ENCODE results near the gene SUN1. TPM values are rescaled to one million over a fixed set of nuclear protein-coding genes. Genes with fewer than 3 reads are reported as not detected.
A peak's percentile ranks its signal among the peaks of the same experiment; 100 is the strongest.

The SUN1 gene
- total RNA-seq, 1 experiment from 2014 or later, result 126 TPM

DNA sequence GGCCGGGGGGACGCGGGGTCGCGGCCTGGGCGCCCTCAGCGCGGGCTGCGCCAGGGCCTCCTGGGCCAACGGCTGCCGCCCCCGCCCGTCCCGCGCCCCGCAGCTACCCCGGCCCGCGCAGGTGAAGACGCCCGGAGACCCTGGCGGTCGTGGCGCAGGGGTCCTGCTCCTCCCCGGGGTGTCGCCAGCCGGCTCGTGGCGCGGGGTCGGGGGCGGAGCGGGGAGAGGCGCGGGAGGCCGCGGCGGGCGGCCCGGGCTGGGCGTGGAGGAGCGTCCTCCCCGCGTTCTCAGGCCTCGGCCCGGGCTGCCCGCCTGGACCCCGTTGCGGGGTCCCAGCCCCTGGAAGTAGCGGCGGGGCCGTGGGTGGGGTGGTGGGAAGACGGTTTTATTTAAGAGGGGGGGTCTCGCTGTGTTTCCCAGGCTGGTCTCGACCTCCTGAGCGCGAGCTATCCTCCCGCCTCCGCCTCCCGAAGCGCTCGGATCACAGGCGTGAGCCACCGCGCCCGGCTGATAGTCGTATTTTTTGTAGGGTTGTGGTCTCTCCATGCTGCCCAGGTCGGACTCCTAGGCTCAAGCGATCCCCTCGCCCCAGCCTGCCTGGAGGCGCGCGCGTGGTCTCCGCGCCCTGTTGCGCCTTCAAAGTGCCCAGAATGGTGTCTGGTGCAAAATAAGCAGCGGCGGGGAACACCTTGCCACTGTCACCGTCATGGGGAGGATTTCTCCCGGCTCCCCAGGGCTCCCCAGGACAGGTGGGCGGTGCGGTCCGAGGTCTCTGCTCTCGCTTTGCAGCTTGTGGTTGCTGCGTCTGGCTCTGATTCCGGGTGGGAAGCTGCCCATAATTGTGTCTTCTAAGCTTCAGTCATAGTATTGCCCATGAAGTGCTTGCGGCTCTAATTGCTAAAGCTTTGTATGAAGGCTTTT is 15.3 kb upstream of the SUN1 start:
- TF ChIP-seq, protein P1, sequence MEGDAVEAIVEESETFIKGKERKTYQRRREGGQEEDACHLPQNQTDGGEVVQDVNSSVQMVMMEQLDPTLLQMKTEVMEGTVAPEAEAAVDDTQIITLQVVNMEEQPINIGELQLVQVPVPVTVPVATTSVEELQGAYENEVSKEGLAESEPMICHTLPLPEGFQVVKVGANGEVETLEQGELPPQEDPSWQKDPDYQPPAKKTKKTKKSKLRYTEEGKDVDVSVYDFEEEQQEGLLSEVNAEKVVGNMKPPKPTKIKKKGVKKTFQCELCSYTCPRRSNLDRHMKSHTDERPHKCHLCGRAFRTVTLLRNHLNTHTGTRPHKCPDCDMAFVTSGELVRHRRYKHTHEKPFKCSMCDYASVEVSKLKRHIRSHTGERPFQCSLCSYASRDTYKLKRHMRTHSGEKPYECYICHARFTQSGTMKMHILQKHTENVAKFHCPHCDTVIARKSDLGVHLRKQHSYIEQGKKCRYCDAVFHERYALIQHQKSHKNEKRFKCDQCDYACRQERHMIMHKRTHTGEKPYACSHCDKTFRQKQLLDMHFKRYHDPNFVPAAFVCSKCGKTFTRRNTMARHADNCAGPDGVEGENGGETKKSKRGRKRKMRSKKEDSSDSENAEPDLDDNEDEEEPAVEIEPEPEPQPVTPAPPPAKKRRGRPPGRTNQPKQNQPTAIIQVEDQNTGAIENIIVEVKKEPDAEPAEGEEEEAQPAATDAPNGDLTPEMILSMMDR (IDR thresholded peaks at IDR 0.05; ENCODE audit: unreplicated experiment), result no peak
- ChIA-PET CTCF (interaction anchor here (0.6 to 1.1 kb wide), 6 partner anchors 12 to 77 kb away, joined by 3 to 7 read pairs (median 4); no protein-coding TSS in a partner anchor), POLR2A (interaction anchor here (0.6 to 4.3 kb wide), 14 partner anchors 8 to 1736 kb away, joined by 3 to 185 read pairs (median 7); partner anchors contain the start of genes GET4 and SUN1)
- intact Hi-C loops (cut with micrococcal nuclease), result no loop called here
- peak overlapping the region; percentile 86 for H3K4me3 Mint-ChIP-seq (ENCODE audit: unreplicated experiment)
- H3K27ac Mint-ChIP-seq (ENCODE audit: low read depth, unreplicated experiment), result peak overlapping the region; percentile 92
- H3K36me3 Mint-ChIP-seq (ENCODE audit: insufficient read depth, unreplicated experiment), result peaks cover 18% of the 10 kb centered on the region
- no peaks in the 10 kb centered on the region for H3K27me3 Mint-ChIP-seq (ENCODE audit: insufficient read depth, unreplicated experiment)
- H3K9me3 Mint-ChIP-seq (ENCODE audit: unreplicated experiment), result no peaks in the 10 kb centered on the region
- no TSS peak for BruUV-seq (replicated peaks)
- DNase-seq (ENCODE audit: unreplicated experiment), result peak; percentile 37
- H3K4me1 Mint-ChIP-seq (ENCODE audit: insufficient read depth, unreplicated experiment), result peaks cover 35% of the 10 kb centered on the region

DNA sequence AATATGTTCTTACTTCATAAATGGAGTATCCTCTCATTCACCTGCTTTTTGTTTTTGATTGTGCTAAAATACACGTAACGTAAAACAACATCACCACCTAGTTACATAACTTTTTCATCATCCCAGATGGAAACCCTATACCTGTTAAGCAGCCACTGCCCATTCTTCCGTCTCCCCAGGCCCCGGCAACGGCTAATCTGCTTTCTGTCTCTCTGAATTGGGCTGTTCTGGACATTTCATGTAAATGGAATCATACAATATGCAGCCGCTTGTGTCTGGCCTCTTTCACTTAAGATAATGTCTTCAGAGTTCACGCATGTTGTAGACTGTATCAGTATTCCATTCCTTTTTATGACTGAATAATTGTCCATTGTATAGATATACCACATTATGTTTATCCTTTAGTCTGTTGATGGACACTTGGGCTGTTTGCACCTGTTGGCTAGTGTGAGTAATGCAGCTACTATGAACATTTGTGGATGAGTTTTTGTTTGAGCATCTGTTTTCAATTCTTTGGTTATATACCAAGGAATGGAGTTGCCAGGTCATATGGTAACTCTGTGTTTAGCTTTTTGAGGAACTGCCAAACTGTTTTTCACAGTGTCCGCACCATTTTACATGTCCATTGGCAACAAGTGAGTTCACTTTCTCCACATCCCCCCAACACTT is 14.1 kb upstream of the SUN1 start:
- Mint-ChIP-seq H3K36me3 (ENCODE audit: insufficient read depth, unreplicated experiment) (peaks cover 16% of the 10 kb centered on the region), H3K9me3 (ENCODE audit: unreplicated experiment) (no peaks in the 10 kb centered on the region), H3K27ac (ENCODE audit: low read depth, unreplicated experiment) (peak overlapping the region; percentile 92), H3K4me1 (ENCODE audit: insufficient read depth, unreplicated experiment) (peaks cover 29% of the 10 kb centered on the region), H3K4me3 (ENCODE audit: unreplicated experiment) (peak overlapping the region; percentile 86), H3K27me3 (ENCODE audit: insufficient read depth, unreplicated experiment) (no peaks in the 10 kb centered on the region)
- POLR2A ChIA-PET, result interaction anchor here (0.6 to 4.3 kb wide), 12 partner anchors 7 to 1735 kb away, joined by 3 to 185 read pairs (median 10); partner anchors contain the start of genes GET4, MRM2, NUDT1 and SUN1
- intact Hi-C loops (cut with micrococcal nuclease), result loop anchor here (1.0 kb wide), 1 partner anchor 13 kb away; no protein-coding TSS in a partner anchor
- TF ChIP-seq, protein P1 (IDR thresholded peaks at IDR 0.05; ENCODE audit: unreplicated experiment), result peak; percentile 22
- BruUV-seq (replicated peaks), result no TSS peak
- CTCF ChIA-PET, result interaction anchor here (0.6 to 1.1 kb wide), 4 partner anchors 18 to 79 kb away, joined by 3 to 7 read pairs (median 4); no protein-coding TSS in a partner anchor
- peak; percentile 46 for DNase-seq (ENCODE audit: unreplicated experiment)

DNA sequence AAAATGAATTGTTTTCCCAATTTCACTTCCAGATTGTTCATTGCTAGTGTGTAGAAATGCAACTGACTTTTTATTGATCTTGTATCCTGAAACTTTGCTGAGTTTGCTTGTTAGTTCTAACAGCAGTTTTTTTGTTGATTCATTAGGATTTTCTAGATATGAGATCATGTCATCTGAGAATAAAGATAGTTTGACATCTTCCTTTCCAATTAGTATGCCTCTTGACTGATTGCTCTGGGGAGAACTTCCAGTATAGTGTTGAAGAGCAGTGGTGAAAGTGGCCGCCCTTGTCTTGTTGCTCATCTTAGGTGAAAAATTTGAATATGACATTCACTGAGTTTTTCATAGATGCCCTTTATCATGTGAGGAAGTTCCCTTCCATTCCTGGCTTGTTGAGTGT is 11.9 kb upstream of the SUN1 start:
- CTCF ChIA-PET, result interaction anchor here (1.2 kb wide), 1 partner anchor 13 kb away, joined by 4 read pairs; no protein-coding TSS in a partner anchor

More for the DNA sequence above, 11.9 kb upstream of the SUN1 start:
- no peak for DNase-seq (ENCODE audit: unreplicated experiment)
- no peak overlapping the region for H3K4me3 Mint-ChIP-seq (ENCODE audit: unreplicated experiment)
- H3K9me3 Mint-ChIP-seq (ENCODE audit: unreplicated experiment), result no peaks in the 10 kb centered on the region
- H3K27me3 Mint-ChIP-seq (ENCODE audit: insufficient read depth, unreplicated experiment), result no peaks in the 10 kb centered on the region
- TF ChIP-seq, protein P1 (IDR thresholded peaks at IDR 0.05; ENCODE audit: unreplicated experiment), result no peak
- BruUV-seq (replicated peaks), result no TSS peak
- H3K4me1 Mint-ChIP-seq (ENCODE audit: insufficient read depth, unreplicated experiment), result peaks cover 37% of the 10 kb centered on the region
- peaks cover 24% of the 10 kb centered on the region for H3K36me3 Mint-ChIP-seq (ENCODE audit: insufficient read depth, unreplicated experiment)
- intact Hi-C loops (cut with micrococcal nuclease), result no loop called here
- no peak overlapping the region for H3K27ac Mint-ChIP-seq (ENCODE audit: low read depth, unreplicated experiment)
- POLR2A ChIA-PET, result interaction anchor here (1.0 to 4.3 kb wide), 2 partner anchors 11 to 12 kb away, joined by 4 to 185 read pairs; partner anchors contain the start of gene SUN1

Data from MCF 10A (cell line).